HEK293 (cell line): ENCODE measurements around the gene SUPT5H.

Experiments
- KLF1 ChIP-seq: fragments of 450-650 bp; formaldehyde crosslinking; IDR thresholded peaks from 2 replicates; pipeline ENCODE4 v1.5.1; 2016; ENCODE audit warnings: missing biosample characterization, missing genetic modification characterization
- KLF16 ChIP-seq: fragments of 450-650 bp; formaldehyde crosslinking; IDR thresholded peaks from 2 replicates; pipeline ENCODE4 v1.5.1; 2017; ENCODE audit warnings: missing biosample characterization, missing genetic modification characterization
- PRDM6 ChIP-seq: fragments of 450-650 bp; formaldehyde crosslinking; IDR thresholded peaks from 2 replicates; pipeline ENCODE4 v1.5.1; 2017; ENCODE audit warnings: missing biosample characterization, missing genetic modification characterization
- ZNF132 ChIP-seq: fragments of 450-650 bp; formaldehyde crosslinking; IDR thresholded peaks from 2 replicates; pipeline ENCODE4 v1.5.1; 2017; ENCODE audit warnings: missing biosample characterization, missing genetic modification characterization, borderline replicate concordance
- ZNF175 ChIP-seq: fragments of 450-650 bp; formaldehyde crosslinking; IDR thresholded peaks from 2 replicates; pipeline ENCODE4 v1.5.1; 2016; ENCODE audit warnings: missing biosample characterization, missing genetic modification characterization
- ZNF202 ChIP-seq: fragments of 450-650 bp; formaldehyde crosslinking; IDR thresholded peaks from 2 replicates; pipeline ENCODE4 v1.5.1; 2016; ENCODE audit warnings: missing biosample characterization, missing genetic modification characterization, borderline replicate concordance
- ZNF239 ChIP-seq: fragments of 450-650 bp; formaldehyde crosslinking; IDR thresholded peaks from 2 replicates; pipeline ENCODE4 v1.5.1; 2016; ENCODE audit warnings: missing biosample characterization, missing genetic modification characterization
- ZNF24 ChIP-seq: fragments of 450-650 bp; formaldehyde crosslinking; IDR thresholded peaks from 2 replicates; pipeline ENCODE4 v1.5.1; 2016; ENCODE audit warnings: missing biosample characterization, missing genetic modification characterization
- ZNF266 ChIP-seq: fragments of 450-650 bp; formaldehyde crosslinking; IDR thresholded peaks from 2 replicates; pipeline ENCODE4 v1.5.1; 2016; ENCODE audit warnings: missing biosample characterization, missing genetic modification characterization, low read depth
- ZNF350 ChIP-seq: fragments of 450-650 bp; formaldehyde crosslinking; IDR thresholded peaks from 2 replicates; pipeline ENCODE4 v1.5.0; 2017; ENCODE audit warnings: missing biosample characterization, mild to moderate bottlenecking, missing genetic modification characterization
- ZNF37A ChIP-seq: fragments of 450-650 bp; IDR thresholded peaks from 2 replicates; pipeline ENCODE4 v1.5.1; 2018; ENCODE audit warnings: missing biosample characterization, missing genetic modification characterization
- ZNF426 ChIP-seq: fragments of 450-650 bp; formaldehyde crosslinking; IDR thresholded peaks from 2 replicates; pipeline ENCODE4 v1.5.1; 2017; ENCODE audit warnings: missing biosample characterization, missing genetic modification characterization, mild to moderate bottlenecking, inconsistent platforms, moderate library complexity
- ZNF558 ChIP-seq: fragments of 450-650 bp; formaldehyde crosslinking; IDR thresholded peaks from 2 replicates; pipeline ENCODE4 v1.5.1; 2016; ENCODE audit warnings: missing biosample characterization, missing genetic modification characterization
- ZNF645 ChIP-seq: fragments of 450-650 bp; formaldehyde crosslinking; IDR thresholded peaks from 2 replicates; pipeline ENCODE4; 2016; ENCODE audit warnings: missing biosample characterization, missing genetic modification characterization
- ZNF658 ChIP-seq: fragments of 450-650 bp; formaldehyde crosslinking; IDR thresholded peaks from 2 replicates; pipeline ENCODE4; 2016; ENCODE audit warnings: missing biosample characterization, missing genetic modification characterization
- ZNF785 ChIP-seq: fragments of 450-650 bp; formaldehyde crosslinking; IDR thresholded peaks from 2 replicates; pipeline ENCODE4 v1.5.1; 2016; ENCODE audit warnings: missing biosample characterization, missing genetic modification characterization
- ZNF791 ChIP-seq: fragments of 450-650 bp; formaldehyde crosslinking; IDR thresholded peaks from 2 replicates; pipeline ENCODE4 v1.5.1; 2016; ENCODE audit warnings: missing biosample characterization, missing genetic modification characterization
- ZNF837 ChIP-seq: fragments of 450-650 bp; formaldehyde crosslinking; IDR thresholded peaks from 2 replicates; pipeline ENCODE4 v1.5.1; 2016; ENCODE audit warnings: missing biosample characterization, missing genetic modification characterization
- ZNF843 ChIP-seq: fragments of 450-650 bp; formaldehyde crosslinking; IDR thresholded peaks from 2 replicates; pipeline ENCODE4 v1.5.1; 2016; ENCODE audit warnings: missing biosample characterization, missing genetic modification characterization
- TF ChIP-seq, protein P1 (sequence below): fragments of 450-650 bp; formaldehyde crosslinking; IDR thresholded peaks from 2 replicates; pipeline ENCODE4 v1.5.1; 2016; ENCODE audit warnings: missing biosample characterization, missing genetic modification characterization, borderline replicate concordance
- TF ChIP-seq, protein P2 (sequence below): fragments of 450-650 bp; formaldehyde crosslinking; IDR thresholded peaks from 2 replicates; pipeline ENCODE4 v1.5.1; 2017; ENCODE audit warnings: missing biosample characterization, missing genetic modification characterization
- TF ChIP-seq, protein P3 (sequence below): fragments of 450-650 bp; formaldehyde crosslinking; IDR thresholded peaks from 2 replicates; pipeline ENCODE4 v1.5.1; 2016; ENCODE audit warnings: missing biosample characterization, missing genetic modification characterization
- TF ChIP-seq, protein P4 (sequence below): fragments of 450-650 bp; formaldehyde crosslinking; IDR thresholded peaks from 2 replicates; pipeline ENCODE4 v1.5.1; 2016; ENCODE audit warnings: missing biosample characterization, missing genetic modification characterization
- TF ChIP-seq, protein P5 (sequence below): fragments of 450-650 bp; formaldehyde crosslinking; IDR thresholded peaks from 2 replicates; pipeline ENCODE4 v1.5.1; 2016; ENCODE audit warnings: missing biosample characterization, missing genetic modification characterization
- TF ChIP-seq, protein P6 (sequence below): fragments of 450-650 bp; formaldehyde crosslinking; IDR thresholded peaks from 2 replicates; pipeline ENCODE4 v1.5.1; 2017; ENCODE audit warnings: missing biosample characterization, mild to moderate bottlenecking, missing genetic modification characterization, moderate library complexity

The SUPT5H gene

DNA sequence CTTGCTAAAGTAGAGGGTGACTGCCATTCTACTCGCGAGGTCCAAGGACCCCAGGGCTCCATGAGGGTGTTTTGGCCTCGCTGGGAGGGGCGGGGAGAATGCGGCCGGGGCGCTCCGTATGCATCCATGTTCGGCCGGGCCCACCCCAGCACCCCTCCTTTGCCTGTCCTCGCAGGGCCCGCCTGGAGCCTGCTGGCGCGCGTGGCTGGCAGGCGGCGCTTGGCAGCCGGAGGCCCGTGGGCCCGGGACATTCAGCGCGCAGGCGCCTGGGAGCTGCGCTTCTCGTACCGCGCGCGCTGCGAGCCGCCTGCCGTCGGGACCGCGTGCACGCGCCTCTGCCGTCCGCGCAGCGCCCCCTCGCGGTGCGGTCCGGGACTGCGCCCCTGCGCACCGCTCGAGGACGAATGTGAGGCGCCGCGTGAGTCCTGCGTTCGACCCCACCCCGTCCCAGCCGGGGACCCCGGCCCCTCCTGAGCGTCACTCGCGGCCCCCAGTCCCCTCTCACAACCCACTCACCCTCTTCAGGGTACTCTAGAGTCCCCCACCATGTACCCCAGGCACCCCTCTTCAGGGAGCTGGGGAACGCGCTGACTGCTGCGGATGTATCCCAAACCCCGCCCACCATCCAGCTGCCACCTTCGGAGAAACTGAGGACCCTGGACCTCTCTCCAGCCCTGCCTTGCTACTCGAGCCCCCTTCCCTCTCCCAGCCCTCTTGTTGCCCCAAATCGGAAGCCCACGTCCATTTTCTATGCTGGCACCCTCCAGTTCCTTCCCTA is 57.4 kb downstream of the SUPT5H start (continued):
- no peak for TF ChIP-seq ZNF426 (tag by site-specific recombination)
- no peak for TF ChIP-seq ZNF132 (tag by site-specific recombination)
- TF ChIP-seq, protein P1, sequence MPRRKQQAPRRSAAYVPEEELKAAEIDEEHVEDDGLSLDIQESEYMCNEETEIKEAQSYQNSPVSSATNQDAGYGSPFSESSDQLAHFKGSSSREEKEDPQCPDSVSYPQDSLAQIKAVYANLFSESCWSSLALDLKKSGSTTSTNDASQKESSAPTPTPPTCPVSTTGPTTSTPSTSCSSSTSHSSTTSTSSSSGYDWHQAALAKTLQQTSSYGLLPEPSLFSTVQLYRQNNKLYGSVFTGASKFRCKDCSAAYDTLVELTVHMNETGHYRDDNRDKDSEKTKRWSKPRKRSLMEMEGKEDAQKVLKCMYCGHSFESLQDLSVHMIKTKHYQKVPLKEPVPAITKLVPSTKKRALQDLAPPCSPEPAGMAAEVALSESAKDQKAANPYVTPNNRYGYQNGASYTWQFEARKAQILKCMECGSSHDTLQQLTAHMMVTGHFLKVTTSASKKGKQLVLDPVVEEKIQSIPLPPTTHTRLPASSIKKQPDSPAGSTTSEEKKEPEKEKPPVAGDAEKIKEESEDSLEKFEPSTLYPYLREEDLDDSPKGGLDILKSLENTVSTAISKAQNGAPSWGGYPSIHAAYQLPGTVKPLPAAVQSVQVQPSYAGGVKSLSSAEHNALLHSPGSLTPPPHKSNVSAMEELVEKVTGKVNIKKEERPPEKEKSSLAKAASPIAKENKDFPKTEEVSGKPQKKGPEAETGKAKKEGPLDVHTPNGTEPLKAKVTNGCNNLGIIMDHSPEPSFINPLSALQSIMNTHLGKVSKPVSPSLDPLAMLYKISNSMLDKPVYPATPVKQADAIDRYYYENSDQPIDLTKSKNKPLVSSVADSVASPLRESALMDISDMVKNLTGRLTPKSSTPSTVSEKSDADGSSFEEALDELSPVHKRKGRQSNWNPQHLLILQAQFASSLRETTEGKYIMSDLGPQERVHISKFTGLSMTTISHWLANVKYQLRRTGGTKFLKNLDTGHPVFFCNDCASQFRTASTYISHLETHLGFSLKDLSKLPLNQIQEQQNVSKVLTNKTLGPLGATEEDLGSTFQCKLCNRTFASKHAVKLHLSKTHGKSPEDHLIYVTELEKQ: no peak
- TF ChIP-seq, protein P2, sequence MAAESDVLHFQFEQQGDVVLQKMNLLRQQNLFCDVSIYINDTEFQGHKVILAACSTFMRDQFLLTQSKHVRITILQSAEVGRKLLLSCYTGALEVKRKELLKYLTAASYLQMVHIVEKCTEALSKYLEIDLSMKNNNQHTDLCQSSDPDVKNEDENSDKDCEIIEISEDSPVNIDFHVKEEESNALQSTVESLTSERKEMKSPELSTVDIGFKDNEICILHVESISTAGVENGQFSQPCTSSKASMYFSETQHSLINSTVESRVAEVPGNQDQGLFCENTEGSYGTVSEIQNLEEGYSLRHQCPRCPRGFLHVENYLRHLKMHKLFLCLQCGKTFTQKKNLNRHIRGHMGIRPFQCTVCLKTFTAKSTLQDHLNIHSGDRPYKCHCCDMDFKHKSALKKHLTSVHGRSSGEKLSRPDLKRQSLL (tag by site-specific recombination): peak; percentile 70
- TF ChIP-seq KLF16 (tag by site-specific recombination): no peak
- TF ChIP-seq ZNF37A: no peak; the same call in 1 of the 2 replicates
- TF ChIP-seq ZNF658 (tag by site-specific recombination): no peak
- TF ChIP-seq, protein P3, sequence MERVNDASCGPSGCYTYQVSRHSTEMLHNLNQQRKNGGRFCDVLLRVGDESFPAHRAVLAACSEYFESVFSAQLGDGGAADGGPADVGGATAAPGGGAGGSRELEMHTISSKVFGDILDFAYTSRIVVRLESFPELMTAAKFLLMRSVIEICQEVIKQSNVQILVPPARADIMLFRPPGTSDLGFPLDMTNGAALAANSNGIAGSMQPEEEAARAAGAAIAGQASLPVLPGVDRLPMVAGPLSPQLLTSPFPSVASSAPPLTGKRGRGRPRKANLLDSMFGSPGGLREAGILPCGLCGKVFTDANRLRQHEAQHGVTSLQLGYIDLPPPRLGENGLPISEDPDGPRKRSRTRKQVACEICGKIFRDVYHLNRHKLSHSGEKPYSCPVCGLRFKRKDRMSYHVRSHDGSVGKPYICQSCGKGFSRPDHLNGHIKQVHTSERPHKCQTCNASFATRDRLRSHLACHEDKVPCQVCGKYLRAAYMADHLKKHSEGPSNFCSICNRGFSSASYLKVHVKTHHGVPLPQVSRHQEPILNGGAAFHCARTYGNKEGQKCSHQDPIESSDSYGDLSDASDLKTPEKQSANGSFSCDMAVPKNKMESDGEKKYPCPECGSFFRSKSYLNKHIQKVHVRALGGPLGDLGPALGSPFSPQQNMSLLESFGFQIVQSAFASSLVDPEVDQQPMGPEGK (tag by site-specific recombination): peak; percentile 38; the same call in 1 of the 2 replicates
- TF ChIP-seq ZNF843: no peak
- TF ChIP-seq ZNF350: no peak
- no peak for TF ChIP-seq ZNF239 (tag by site-specific recombination)
- TF ChIP-seq ZNF837 (tag by site-specific recombination): no peak
- TF ChIP-seq KLF1 (tag by site-specific recombination): peak; percentile 11; the same call in 1 of the 2 replicates
- no peak for TF ChIP-seq ZNF24
- TF ChIP-seq, protein P4, sequence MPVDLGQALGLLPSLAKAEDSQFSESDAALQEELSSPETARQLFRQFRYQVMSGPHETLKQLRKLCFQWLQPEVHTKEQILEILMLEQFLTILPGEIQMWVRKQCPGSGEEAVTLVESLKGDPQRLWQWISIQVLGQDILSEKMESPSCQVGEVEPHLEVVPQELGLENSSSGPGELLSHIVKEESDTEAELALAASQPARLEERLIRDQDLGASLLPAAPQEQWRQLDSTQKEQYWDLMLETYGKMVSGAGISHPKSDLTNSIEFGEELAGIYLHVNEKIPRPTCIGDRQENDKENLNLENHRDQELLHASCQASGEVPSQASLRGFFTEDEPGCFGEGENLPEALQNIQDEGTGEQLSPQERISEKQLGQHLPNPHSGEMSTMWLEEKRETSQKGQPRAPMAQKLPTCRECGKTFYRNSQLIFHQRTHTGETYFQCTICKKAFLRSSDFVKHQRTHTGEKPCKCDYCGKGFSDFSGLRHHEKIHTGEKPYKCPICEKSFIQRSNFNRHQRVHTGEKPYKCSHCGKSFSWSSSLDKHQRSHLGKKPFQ (tag by site-specific recombination): no peak
- no peak for TF ChIP-seq ZNF558 (tag by site-specific recombination)
- TF ChIP-seq ZNF785 (tag by site-specific recombination): 0 out of 2 replicates have a peak, but pooled peaks have one; percentile 63
- no peak for TF ChIP-seq PRDM6 (tag by site-specific recombination)
- no peak for TF ChIP-seq ZNF202
- TF ChIP-seq ZNF266 (tag by site-specific recombination): no peak
- TF ChIP-seq ZNF645: no peak
- TF ChIP-seq, protein P5, sequence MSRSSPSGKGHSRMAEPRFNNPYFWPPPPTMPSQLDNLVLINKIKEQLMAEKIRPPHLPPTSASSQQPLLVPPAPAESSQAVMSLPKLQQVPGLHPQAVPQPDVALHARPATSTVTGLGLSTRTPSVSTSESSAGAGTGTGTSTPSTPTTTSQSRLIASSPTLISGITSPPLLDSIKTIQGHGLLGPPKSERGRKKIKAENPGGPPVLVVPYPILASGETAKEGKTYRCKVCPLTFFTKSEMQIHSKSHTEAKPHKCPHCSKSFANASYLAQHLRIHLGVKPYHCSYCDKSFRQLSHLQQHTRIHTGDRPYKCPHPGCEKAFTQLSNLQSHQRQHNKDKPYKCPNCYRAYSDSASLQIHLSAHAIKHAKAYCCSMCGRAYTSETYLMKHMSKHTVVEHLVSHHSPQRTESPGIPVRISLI (tag by site-specific recombination): no peak; the same call in 1 of the 2 replicates
- TF ChIP-seq, protein P6, sequence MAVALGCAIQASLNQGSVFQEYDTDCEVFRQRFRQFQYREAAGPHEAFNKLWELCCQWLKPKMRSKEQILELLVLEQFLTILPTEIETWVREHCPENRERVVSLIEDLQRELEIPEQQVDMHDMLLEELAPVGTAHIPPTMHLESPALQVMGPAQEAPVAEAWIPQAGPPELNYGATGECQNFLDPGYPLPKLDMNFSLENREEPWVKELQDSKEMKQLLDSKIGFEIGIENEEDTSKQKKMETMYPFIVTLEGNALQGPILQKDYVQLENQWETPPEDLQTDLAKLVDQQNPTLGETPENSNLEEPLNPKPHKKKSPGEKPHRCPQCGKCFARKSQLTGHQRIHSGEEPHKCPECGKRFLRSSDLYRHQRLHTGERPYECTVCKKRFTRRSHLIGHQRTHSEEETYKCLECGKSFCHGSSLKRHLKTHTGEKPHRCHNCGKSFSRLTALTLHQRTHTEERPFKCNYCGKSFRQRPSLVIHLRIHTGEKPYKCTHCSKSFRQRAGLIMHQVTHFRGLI: no peak
- no peak for TF ChIP-seq ZNF791
- no peak for TF ChIP-seq ZNF175 (tag by site-specific recombination)
